GM23338 (cell line): Measurements from ENCODE around the gene ASB11. TPM values are rescaled to one million over a fixed set of nuclear protein-coding genes. Genes with fewer than 3 reads are reported as not detected.

ENCODE experiments used
- ATAC-seq: fragments of 200-7000 bp; cut with Tn5 transposase; 3 replicates; pipeline ENCODE4 v1.9.1; 2020
- DNase-seq: peaks from one replicate; pipeline ENCODE4 v3.0.0-alpha.2; 2015; ENCODE audit warnings: low spot score
- H2AFZ ChIP-seq: fragments of 200-600 bp; sonication (generic); 2 replicates; pipeline ENCODE4 v1.8.0; 2016; ENCODE audit warnings: antibody characterized with exemption, mild to moderate bottlenecking, moderate library complexity
- H3F3A ChIP-seq: fragments of 200-600 bp; sonication (generic); replicated peaks from 2 replicates; pipeline ENCODE4 v1.8.0; 2017; ENCODE audit warnings: antibody characterized with exemption, mixed run types, low read depth
- H3K27ac ChIP-seq: fragments of 200-600 bp; sonication (generic); 2 replicates; pipeline ENCODE4 v1.6.1; 2016; ENCODE audit warnings: low read depth
- H3K27me3 ChIP-seq: fragments of 200-600 bp; sonication (generic); 2 replicates; pipeline ENCODE4 v1.8.0; 2016; ENCODE audit warnings: mild to moderate bottlenecking, mixed run types, moderate library complexity; ENCODE audit not compliant: insufficient read depth
- H3K36me3 ChIP-seq: fragments of 200-600 bp; sonication (generic); 2 replicates; pipeline ENCODE4 v1.8.0; 2016; ENCODE audit warnings: mild to moderate bottlenecking; ENCODE audit not compliant: insufficient read depth
- H3K4me1 ChIP-seq: fragments of 200-600 bp; sonication (generic); 2 replicates; pipeline ENCODE4 v1.8.0; 2016; ENCODE audit warnings: mild to moderate bottlenecking, moderate library complexity; ENCODE audit not compliant: insufficient read depth
- H3K4me2 ChIP-seq: fragments of 200-600 bp; sonication (generic); 2 replicates; pipeline ENCODE4 v1.7.1; 2017; ENCODE audit warnings: mixed run types
- H3K4me3 ChIP-seq: fragments of 200-600 bp; sonication (generic); 2 replicates; pipeline ENCODE4 v1.6.1; 2016; ENCODE audit warnings: mixed run types
- H3K79me2 ChIP-seq: fragments of 200-600 bp; sonication (generic); replicated peaks from 2 replicates; pipeline ENCODE4 v1.8.0; 2017; ENCODE audit warnings: mild to moderate bottlenecking; ENCODE audit not compliant: insufficient read depth
- H3K9me2 ChIP-seq: fragments of 200-600 bp; sonication (generic); 2 replicates; pipeline ENCODE4 v1.8.0; 2017; ENCODE audit not compliant: insufficient read depth
- H4K20me1 ChIP-seq: fragments of 200-600 bp; sonication (generic); replicated peaks from 2 replicates; pipeline ENCODE4 v1.8.0; 2017; ENCODE audit warnings: mild to moderate bottlenecking; ENCODE audit not compliant: insufficient read depth
- H3K27ac Mint-ChIP-seq: 2 replicates; pipeline ENCODE4 v1.8.0; 2020; ENCODE audit warnings: inconsistent platforms, mild to moderate bottlenecking, moderate library complexity, mixed read lengths
- H3K27me3 Mint-ChIP-seq: 3 replicates; pipeline ENCODE4 v1.8.0; 2022; ENCODE audit warnings: low read depth, mild to moderate bottlenecking, moderate library complexity, mixed read lengths, inconsistent platforms; ENCODE audit not compliant: insufficient read depth, poor library complexity
- H3K36me3 Mint-ChIP-seq: 3 replicates; pipeline ENCODE4 v1.8.0; 2021; ENCODE audit warnings: low read depth, mild to moderate bottlenecking, inconsistent platforms, moderate library complexity, mixed read lengths
- H3K4me1 Mint-ChIP-seq: 3 replicates; pipeline ENCODE4 v1.8.0; 2020; ENCODE audit warnings: mild to moderate bottlenecking, inconsistent platforms, mixed read lengths
- H3K4me3 Mint-ChIP-seq: 3 replicates; pipeline ENCODE4 v1.8.0; 2021; ENCODE audit warnings: moderate library complexity, mild to moderate bottlenecking, inconsistent platforms, mixed read lengths
- H3K9me3 Mint-ChIP-seq: 3 replicates; pipeline ENCODE4 v1.8.0; 2020; ENCODE audit warnings: moderate library complexity, mild to moderate bottlenecking, inconsistent platforms, mixed read lengths
- CREB1 ChIP-seq: fragments of 250-450 bp; sonication (Bioruptor Pico); IDR thresholded peaks from 2 replicates; pipeline ENCODE4 v1.5.0; 2020; ENCODE audit warnings: low read depth, mild to moderate bottlenecking, moderate library complexity
- EZH2phosphoT487 ChIP-seq: fragments of 200-600 bp; sonication (generic); IDR thresholded peaks from one replicate; pipeline ENCODE4 v1.8.1; 2018; ENCODE audit warnings: antibody characterized with exemption; ENCODE audit not compliant: unreplicated experiment
- NANOG ChIP-seq: IDR thresholded peaks from 2 replicates; pipeline ENCODE4 v1.6.1; 2016; ENCODE audit warnings: antibody characterized with exemption, borderline replicate concordance
- STAT1 ChIP-seq: IDR thresholded peaks from one replicate; pipeline ENCODE4 v1.6.1; 2016; ENCODE audit warnings: antibody characterized with exemption; ENCODE audit not compliant: unreplicated experiment
- polyA plus RNA-seq: library from polyadenylated mRNA; unstranded; fragments of >200 nt; fragmentation: Nextera tagmentation; extraction: Ambion mirVana; gene quantifications from 2 replicates; pipeline ENCODE4 v1.2.1, GENCODE V29; 2016
- total RNA-seq: library from RNA; depleted of rRNA; stranded (reverse); fragments of >200 nt; shearing (Covaris generic); gene quantifications from 2 replicates; pipeline ENCODE4 v1.2.3, GENCODE V29; 2014
- TF ChIP-seq, protein P1 (sequence below): IDR thresholded peaks from 2 replicates; pipeline ENCODE4 v1.6.1; 2016; ENCODE audit warnings: antibody characterized with exemption
- TF ChIP-seq, protein P2 (sequence below): fragments of 250-450 bp; sonication (Bioruptor Pico); IDR thresholded peaks from 2 replicates; pipeline ENCODE4 v1.5.0; 2020; ENCODE audit warnings: mild to moderate bottlenecking, moderate library complexity
- TF ChIP-seq, protein P3 (sequence below): IDR thresholded peaks from one replicate; pipeline ENCODE4 v1.6.1; 2018; ENCODE audit warnings: antibody characterized with exemption; ENCODE audit not compliant: unreplicated experiment
- TF ChIP-seq, protein P4 (sequence below), 2 experiments: fragments of 200-600 bp in 1 of 2; sonication (generic) in 1 of 2; conservative IDR thresholded peaks; 2 replicates each; pipeline versions ENCODE4 v1.5.1 to v1.6.1; 2016 to 2017; ENCODE audit warnings: antibody characterized with exemption in 2 of 2, low read depth in 2 of 2, mild to moderate bottlenecking in 2 of 2, moderate library complexity in 1 of 2

Gene ASB11
- total and polyA plus RNA-seq, 2 experiments from 2014 or later = not detected

DNA sequence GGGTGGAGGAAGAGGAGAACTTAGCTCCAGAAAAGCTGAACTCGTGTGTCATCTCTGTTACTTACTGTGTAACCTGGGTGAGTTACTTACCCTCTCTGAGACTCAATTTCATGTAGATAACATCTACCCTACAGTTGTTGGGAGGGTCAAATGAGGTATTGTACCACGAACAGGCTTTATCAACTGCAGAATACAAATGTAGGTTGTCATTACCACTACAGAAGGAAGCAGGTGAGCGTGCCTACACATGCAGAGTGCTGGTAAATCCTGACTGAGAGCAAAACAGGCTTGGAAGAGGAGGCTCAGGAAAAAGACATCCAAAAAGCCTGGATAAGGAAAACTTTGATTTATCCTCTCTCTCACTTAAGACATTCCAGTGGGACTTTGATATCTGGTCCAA is 12.7 kb upstream of the ASB11 start (continued):
- TF ChIP-seq CREB1 (no peak), NANOG (no peak)
- TF ChIP-seq, protein P1, sequence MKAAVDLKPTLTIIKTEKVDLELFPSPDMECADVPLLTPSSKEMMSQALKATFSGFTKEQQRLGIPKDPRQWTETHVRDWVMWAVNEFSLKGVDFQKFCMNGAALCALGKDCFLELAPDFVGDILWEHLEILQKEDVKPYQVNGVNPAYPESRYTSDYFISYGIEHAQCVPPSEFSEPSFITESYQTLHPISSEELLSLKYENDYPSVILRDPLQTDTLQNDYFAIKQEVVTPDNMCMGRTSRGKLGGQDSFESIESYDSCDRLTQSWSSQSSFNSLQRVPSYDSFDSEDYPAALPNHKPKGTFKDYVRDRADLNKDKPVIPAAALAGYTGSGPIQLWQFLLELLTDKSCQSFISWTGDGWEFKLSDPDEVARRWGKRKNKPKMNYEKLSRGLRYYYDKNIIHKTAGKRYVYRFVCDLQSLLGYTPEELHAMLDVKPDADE = no peak
- TF ChIP-seq, protein P2, sequence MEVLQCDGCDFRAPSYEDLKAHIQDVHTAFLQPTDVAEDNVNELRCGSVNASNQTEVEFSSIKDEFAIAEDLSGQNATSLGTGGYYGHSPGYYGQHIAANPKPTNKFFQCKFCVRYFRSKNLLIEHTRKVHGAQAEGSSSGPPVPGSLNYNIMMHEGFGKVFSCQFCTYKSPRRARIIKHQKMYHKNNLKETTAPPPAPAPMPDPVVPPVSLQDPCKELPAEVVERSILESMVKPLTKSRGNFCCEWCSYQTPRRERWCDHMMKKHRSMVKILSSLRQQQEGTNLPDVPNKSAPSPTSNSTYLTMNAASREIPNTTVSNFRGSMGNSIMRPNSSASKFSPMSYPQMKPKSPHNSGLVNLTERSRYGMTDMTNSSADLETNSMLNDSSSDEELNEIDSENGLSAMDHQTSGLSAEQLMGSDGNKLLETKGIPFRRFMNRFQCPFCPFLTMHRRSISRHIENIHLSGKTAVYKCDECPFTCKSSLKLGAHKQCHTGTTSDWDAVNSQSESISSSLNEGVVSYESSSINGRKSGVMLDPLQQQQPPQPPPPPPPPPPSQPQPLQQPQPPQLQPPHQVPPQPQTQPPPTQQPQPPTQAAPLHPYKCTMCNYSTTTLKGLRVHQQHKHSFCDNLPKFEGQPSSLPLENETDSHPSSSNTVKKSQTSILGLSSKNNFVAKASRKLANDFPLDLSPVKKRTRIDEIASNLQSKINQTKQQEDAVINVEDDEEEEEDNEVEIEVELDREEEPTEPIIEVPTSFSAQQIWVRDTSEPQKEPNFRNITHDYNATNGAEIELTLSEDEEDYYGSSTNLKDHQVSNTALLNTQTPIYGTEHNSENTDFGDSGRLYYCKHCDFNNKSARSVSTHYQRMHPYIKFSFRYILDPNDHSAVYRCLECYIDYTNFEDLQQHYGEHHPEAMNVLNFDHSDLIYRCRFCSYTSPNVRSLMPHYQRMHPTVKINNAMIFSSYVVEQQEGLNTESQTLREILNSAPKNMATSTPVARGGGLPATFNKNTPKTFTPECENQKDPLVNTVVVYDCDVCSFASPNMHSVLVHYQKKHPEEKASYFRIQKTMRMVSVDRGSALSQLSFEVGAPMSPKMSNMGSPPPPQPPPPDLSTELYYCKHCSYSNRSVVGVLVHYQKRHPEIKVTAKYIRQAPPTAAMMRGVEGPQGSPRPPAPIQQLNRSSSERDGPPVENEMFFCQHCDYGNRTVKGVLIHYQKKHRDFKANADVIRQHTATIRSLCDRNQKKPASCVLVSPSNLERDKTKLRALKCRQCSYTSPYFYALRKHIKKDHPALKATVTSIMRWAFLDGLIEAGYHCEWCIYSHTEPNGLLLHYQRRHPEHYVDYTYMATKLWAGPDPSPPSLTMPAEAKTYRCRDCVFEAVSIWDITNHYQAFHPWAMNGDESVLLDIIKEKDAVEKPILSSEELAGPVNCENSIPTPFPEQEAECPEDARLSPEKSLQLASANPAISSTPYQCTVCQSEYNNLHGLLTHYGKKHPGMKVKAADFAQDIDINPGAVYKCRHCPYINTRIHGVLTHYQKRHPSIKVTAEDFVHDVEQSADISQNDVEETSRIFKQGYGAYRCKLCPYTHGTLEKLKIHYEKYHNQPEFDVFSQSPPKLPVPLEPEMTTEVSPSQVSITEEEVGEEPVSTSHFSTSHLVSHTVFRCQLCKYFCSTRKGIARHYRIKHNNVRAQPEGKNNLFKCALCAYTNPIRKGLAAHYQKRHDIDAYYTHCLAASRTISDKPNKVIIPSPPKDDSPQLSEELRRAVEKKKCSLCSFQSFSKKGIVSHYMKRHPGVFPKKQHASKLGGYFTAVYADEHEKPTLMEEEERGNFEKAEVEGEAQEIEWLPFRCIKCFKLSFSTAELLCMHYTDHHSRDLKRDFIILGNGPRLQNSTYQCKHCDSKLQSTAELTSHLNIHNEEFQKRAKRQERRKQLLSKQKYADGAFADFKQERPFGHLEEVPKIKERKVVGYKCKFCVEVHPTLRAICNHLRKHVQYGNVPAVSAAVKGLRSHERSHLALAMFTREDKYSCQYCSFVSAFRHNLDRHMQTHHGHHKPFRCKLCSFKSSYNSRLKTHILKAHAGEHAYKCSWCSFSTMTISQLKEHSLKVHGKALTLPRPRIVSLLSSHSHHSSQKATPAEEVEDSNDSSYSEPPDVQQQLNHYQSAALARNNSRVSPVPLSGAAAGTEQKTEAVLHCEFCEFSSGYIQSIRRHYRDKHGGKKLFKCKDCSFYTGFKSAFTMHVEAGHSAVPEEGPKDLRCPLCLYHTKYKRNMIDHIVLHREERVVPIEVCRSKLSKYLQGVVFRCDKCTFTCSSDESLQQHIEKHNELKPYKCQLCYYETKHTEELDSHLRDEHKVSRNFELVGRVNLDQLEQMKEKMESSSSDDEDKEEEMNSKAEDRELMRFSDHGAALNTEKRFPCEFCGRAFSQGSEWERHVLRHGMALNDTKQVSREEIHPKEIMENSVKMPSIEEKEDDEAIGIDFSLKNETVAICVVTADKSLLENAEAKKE = no peak

DNA sequence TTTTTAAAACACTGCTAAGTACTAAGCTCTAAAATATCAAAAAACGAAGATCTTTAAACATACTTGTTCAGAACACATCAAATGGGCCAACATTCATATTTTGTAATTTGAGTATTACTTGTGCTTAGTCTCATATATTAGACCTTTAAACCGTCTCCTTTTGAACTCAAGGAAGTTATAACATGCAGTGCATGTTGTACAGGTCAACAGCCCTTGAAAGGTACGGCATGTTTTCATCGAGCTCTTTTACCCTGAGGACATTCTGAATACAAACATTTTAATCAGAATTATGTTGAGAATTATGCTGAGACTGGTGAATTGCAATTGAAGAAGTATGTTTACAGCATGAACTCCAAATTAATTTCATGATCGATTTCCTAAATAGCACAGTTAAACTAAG is 7.0 kb upstream of the ASB11 start:
- no peaks in the 10 kb centered on the region for H3K36me3 ChIP-seq
- no peaks in the 10 kb centered on the region for H3K27me3 ChIP-seq
- no peak overlapping the region for H3K4me3 ChIP-seq
- H3K79me2 ChIP-seq = no peaks in the 10 kb centered on the region
- DNase-seq = no peak
- Mint-ChIP-seq H3K36me3 (peaks cover 16% of the 10 kb centered on the region; the same call in 2 of the 3 replicates), H3K4me1 (no peaks in the 10 kb centered on the region), H3K27ac (no peak overlapping the region), H3K27me3 (no peaks in the 10 kb centered on the region), H3K9me3 (no peaks in the 10 kb centered on the region), H3K4me3 (no peak overlapping the region)
- H3K4me1 ChIP-seq = no peaks in the 10 kb centered on the region
- H3K9me2 ChIP-seq = no peaks in the 10 kb centered on the region
- H3F3A ChIP-seq = no peaks in the 10 kb centered on the region
- no peak overlapping the region for H2AFZ ChIP-seq
- no peak for ATAC-seq
- no peaks in the 10 kb centered on the region for H4K20me1 ChIP-seq
- H3K4me2 ChIP-seq = no peak overlapping the region
- H3K27ac ChIP-seq = no peak overlapping the region
- TF ChIP-seq STAT1 (no peak), EZH2phosphoT487 (no peak), NANOG (no peak), CREB1 (no peak)
- TF ChIP-seq, protein P3, sequence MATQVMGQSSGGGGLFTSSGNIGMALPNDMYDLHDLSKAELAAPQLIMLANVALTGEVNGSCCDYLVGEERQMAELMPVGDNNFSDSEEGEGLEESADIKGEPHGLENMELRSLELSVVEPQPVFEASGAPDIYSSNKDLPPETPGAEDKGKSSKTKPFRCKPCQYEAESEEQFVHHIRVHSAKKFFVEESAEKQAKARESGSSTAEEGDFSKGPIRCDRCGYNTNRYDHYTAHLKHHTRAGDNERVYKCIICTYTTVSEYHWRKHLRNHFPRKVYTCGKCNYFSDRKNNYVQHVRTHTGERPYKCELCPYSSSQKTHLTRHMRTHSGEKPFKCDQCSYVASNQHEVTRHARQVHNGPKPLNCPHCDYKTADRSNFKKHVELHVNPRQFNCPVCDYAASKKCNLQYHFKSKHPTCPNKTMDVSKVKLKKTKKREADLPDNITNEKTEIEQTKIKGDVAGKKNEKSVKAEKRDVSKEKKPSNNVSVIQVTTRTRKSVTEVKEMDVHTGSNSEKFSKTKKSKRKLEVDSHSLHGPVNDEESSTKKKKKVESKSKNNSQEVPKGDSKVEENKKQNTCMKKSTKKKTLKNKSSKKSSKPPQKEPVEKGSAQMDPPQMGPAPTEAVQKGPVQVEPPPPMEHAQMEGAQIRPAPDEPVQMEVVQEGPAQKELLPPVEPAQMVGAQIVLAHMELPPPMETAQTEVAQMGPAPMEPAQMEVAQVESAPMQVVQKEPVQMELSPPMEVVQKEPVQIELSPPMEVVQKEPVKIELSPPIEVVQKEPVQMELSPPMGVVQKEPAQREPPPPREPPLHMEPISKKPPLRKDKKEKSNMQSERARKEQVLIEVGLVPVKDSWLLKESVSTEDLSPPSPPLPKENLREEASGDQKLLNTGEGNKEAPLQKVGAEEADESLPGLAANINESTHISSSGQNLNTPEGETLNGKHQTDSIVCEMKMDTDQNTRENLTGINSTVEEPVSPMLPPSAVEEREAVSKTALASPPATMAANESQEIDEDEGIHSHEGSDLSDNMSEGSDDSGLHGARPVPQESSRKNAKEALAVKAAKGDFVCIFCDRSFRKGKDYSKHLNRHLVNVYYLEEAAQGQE = no peak
- TF ChIP-seq, protein P4, sequence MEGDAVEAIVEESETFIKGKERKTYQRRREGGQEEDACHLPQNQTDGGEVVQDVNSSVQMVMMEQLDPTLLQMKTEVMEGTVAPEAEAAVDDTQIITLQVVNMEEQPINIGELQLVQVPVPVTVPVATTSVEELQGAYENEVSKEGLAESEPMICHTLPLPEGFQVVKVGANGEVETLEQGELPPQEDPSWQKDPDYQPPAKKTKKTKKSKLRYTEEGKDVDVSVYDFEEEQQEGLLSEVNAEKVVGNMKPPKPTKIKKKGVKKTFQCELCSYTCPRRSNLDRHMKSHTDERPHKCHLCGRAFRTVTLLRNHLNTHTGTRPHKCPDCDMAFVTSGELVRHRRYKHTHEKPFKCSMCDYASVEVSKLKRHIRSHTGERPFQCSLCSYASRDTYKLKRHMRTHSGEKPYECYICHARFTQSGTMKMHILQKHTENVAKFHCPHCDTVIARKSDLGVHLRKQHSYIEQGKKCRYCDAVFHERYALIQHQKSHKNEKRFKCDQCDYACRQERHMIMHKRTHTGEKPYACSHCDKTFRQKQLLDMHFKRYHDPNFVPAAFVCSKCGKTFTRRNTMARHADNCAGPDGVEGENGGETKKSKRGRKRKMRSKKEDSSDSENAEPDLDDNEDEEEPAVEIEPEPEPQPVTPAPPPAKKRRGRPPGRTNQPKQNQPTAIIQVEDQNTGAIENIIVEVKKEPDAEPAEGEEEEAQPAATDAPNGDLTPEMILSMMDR (conservative IDR thresholded peaks at IDR 0.05; ENCODE audit: low read depth in 2 of 2) = no peak
- TF ChIP-seq, protein P1 = no peak
